H4 (cell line): ENCODE measurements around the gene SORCS2. TPM values are rescaled to one million over a fixed set of nuclear protein-coding genes. Genes with fewer than 3 reads are reported as not detected.

ENCODE experiments used
- DNase-seq: peaks from one replicate; pipeline ENCODE4 v3.0.0-alpha.2; 2015; ENCODE audit warnings: low spot score
- total RNA-seq: library from RNA; depleted of rRNA; stranded (reverse); fragments of >200 nt; shearing (Covaris generic); gene quantifications from 2 replicates; pipeline ENCODE4 v1.2.3, GENCODE V29; 2014

The SORCS2 gene
- total RNA-seq, 1 experiment from 2014 or later, result 0.02 TPM

GRCh38 chr4:7412554-7412912 is 220.2 kb downstream of the SORCS2 start:
- DNase-seq, result no peak

GRCh38 chr4:7414046-7414445 is 221.7 kb downstream of the SORCS2 start:
- DNase-seq, result no peak

GRCh38 chr4:7414736-7415510 is 222.6 kb downstream of the SORCS2 start:
- DNase-seq, result no peak

GRCh38 chr4:7415927-7416686 is 223.8 kb downstream of the SORCS2 start:
- DNase-seq, result no peak

- no peak for DNase-seq
Measured at GRCh38 chr4:7416745-7417432, 224.6 kb downstream of the SORCS2 start.

GRCh38 chr4:7417639-7418038 is 225.3 kb downstream of the SORCS2 start:
- DNase-seq, result no peak

- no peak for DNase-seq
Measured at GRCh38 chr4:7418131-7418943, 226.0 kb downstream of the SORCS2 start.

GRCh38 chr4:7419961-7420660 is 227.8 kb downstream of the SORCS2 start:
- no peak for DNase-seq

GRCh38 chr4:7420661-7421040 is 228.3 kb downstream of the SORCS2 start:
- no peak for DNase-seq

GRCh38 chr4:7421356-7422150 is 229.2 kb downstream of the SORCS2 start:
- no peak for DNase-seq

GRCh38 chr4:7422151-7422897 is 230.0 kb downstream of the SORCS2 start:
- DNase-seq, result no peak

- no peak for DNase-seq
Measured at GRCh38 chr4:7422898-7423180, 230.5 kb downstream of the SORCS2 start.

- DNase-seq, result no peak
Measured at GRCh38 chr4:7423391-7423790, 231.1 kb downstream of the SORCS2 start.

GRCh38 chr4:7423801-7424552 is 231.6 kb downstream of the SORCS2 start:
- no peak for DNase-seq

GRCh38 chr4:7424553-7425111 is 232.3 kb downstream of the SORCS2 start:
- DNase-seq, result no peak

- no peak for DNase-seq
Measured at GRCh38 chr4:7425124-7425523, 232.8 kb downstream of the SORCS2 start.

- no peak for DNase-seq
Measured at GRCh38 chr4:7425591-7426468, 233.5 kb downstream of the SORCS2 start.
